Hepatocyte (in vitro differentiated cells): Measurements from ENCODE around the gene HUWE1. TPM values are rescaled to one million over a fixed set of nuclear protein-coding genes. Genes with fewer than 3 reads are reported as not detected.

Source experiments
- DNase-seq: peaks from one replicate; pipeline ENCODE4 v3.0.0-alpha.2; 2016; ENCODE audit warnings: low spot score
- H2AFZ ChIP-seq: fragments of 200-600 bp; sonication (generic); 2 replicates; pipeline ENCODE4 v1.6.0; 2016; ENCODE audit warnings: antibody characterized with exemption, mild to moderate bottlenecking
- H3K27ac ChIP-seq: fragments of 200-600 bp; sonication (generic); 2 replicates; pipeline ENCODE4 v1.5.1; 2016; ENCODE audit warnings: mild to moderate bottlenecking
- H3K27me3 ChIP-seq: fragments of 200-600 bp; sonication (generic); 2 replicates; pipeline ENCODE4 v1.6.1; 2016
- H3K36me3 ChIP-seq: fragments of 200-600 bp; sonication (generic); replicated peaks from 2 replicates; pipeline ENCODE4 v1.5.1; 2016; ENCODE audit warnings: low read depth; ENCODE audit not compliant: insufficient read depth
- H3K4me1 ChIP-seq: fragments of 200-600 bp; sonication (generic); 2 replicates; pipeline ENCODE4 v1.5.1; 2016; ENCODE audit warnings: mild to moderate bottlenecking, moderate library complexity; ENCODE audit not compliant: insufficient read depth
- H3K4me2 ChIP-seq: fragments of 200-600 bp; sonication (generic); 2 replicates; pipeline ENCODE4 v1.6.0; 2016
- H3K4me3 ChIP-seq: fragments of 200-600 bp; sonication (generic); 2 replicates; pipeline ENCODE4 v1.5.1; 2016; ENCODE audit warnings: mild to moderate bottlenecking
- H3K79me2 ChIP-seq: fragments of 200-600 bp; sonication (generic); 2 replicates; pipeline ENCODE4 v1.6.0; 2017; ENCODE audit warnings: mild to moderate bottlenecking
- H3K9me2 ChIP-seq: fragments of 200-600 bp; sonication (generic); replicated peaks from 2 replicates; pipeline ENCODE4 v1.6.0; 2017; ENCODE audit warnings: mild to moderate bottlenecking; ENCODE audit not compliant: insufficient read depth
- H3K9me3 ChIP-seq: fragments of 200-600 bp; sonication (generic); 2 replicates; pipeline ENCODE4 v1.5.1; 2016; ENCODE audit warnings: low read depth, mild to moderate bottlenecking
- H4K20me1 ChIP-seq: fragments of 200-600 bp; sonication (generic); 2 replicates; pipeline ENCODE4 v1.6.0; 2016; ENCODE audit warnings: mild to moderate bottlenecking; ENCODE audit not compliant: insufficient read depth, poor library complexity, severe bottlenecking
- EZH2 ChIP-seq: fragments of 200-600 bp; sonication (generic); IDR thresholded peaks from 2 replicates; pipeline ENCODE4 v1.6.1; 2016; ENCODE audit warnings: antibody characterized with exemption, mild to moderate bottlenecking, borderline replicate concordance
- EZH2phosphoT487 ChIP-seq: fragments of 200-600 bp; sonication (generic); IDR thresholded peaks from one replicate; pipeline ENCODE4 v1.6.1; 2018; ENCODE audit warnings: antibody characterized with exemption, mild to moderate bottlenecking, low read depth, moderate library complexity; ENCODE audit not compliant: unreplicated experiment, severe bottlenecking
- WGBS: methylation state at CpG from one replicate; pipeline ENCODE4 v1.1.6; 2016; ENCODE audit warnings: low lambda C conversion rate; ENCODE audit errors: missing lambda C conversion rate; 5-methylcytosine and 5-hydroxymethylcytosine counted together
- polyA plus RNA-seq: library from polyadenylated mRNA; unstranded; fragments of >200 nt; fragmentation: Nextera tagmentation; extraction: Ambion mirVana; gene quantifications from 2 replicates; pipeline ENCODE4 v1.2.1, GENCODE V29; 2016
- total RNA-seq: library from RNA; depleted of rRNA; stranded (reverse); fragments of >200 nt; gene quantifications from 2 replicates; pipeline ENCODE4 v1.2.3, GENCODE V29; 2014
- TF ChIP-seq, protein P1 (sequence below): fragments of 200-600 bp; sonication (generic); IDR thresholded peaks from 2 replicates; pipeline ENCODE4 v1.5.1; 2016; ENCODE audit warnings: antibody characterized with exemption, mild to moderate bottlenecking; ENCODE audit not compliant: poor library complexity

Gene HUWE1
- total and polyA plus RNA-seq, 2 experiments from 2014 or later = 39.2 to 104 TPM

DNA sequence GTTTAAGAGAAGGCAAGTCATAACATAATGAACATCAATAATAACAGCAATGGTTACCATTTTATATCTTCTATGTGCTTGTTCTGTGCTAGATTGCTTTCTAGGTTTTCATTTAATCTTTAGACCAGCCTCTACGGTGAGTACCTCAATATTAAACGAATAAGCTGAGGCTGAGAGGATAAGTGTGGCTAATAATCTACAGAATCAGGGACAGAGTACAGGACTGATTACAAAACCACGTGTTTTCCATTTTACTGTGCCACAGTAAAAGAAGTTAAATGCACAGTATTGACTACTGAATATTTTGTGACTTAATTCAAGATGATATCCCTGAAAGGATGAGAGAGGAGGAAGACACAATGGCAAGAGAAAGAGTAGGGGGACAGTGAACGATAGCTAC is 56.3 kb downstream of the HUWE1 start:
- Histone ChIP-seq H3K4me3 (no peak overlapping the region), H3K9me3 (no peaks in the 10 kb centered on the region), H2AFZ (no peak overlapping the region), H3K27ac (no peak overlapping the region), H4K20me1 (peaks cover 4% of the 10 kb centered on the region), H3K79me2 (peaks cover 1% of the 10 kb centered on the region), H3K9me2 (no peaks in the 10 kb centered on the region), H3K36me3 (no peaks in the 10 kb centered on the region), H3K4me1 (no peaks in the 10 kb centered on the region), H3K4me2 (no peak overlapping the region), H3K27me3 (no peaks in the 10 kb centered on the region)
- WGBS = 63% methylated on average over 4 of the region's 4 CpGs
- TF ChIP-seq EZH2 (no peak), EZH2phosphoT487 (no peak)
- TF ChIP-seq, protein P1, sequence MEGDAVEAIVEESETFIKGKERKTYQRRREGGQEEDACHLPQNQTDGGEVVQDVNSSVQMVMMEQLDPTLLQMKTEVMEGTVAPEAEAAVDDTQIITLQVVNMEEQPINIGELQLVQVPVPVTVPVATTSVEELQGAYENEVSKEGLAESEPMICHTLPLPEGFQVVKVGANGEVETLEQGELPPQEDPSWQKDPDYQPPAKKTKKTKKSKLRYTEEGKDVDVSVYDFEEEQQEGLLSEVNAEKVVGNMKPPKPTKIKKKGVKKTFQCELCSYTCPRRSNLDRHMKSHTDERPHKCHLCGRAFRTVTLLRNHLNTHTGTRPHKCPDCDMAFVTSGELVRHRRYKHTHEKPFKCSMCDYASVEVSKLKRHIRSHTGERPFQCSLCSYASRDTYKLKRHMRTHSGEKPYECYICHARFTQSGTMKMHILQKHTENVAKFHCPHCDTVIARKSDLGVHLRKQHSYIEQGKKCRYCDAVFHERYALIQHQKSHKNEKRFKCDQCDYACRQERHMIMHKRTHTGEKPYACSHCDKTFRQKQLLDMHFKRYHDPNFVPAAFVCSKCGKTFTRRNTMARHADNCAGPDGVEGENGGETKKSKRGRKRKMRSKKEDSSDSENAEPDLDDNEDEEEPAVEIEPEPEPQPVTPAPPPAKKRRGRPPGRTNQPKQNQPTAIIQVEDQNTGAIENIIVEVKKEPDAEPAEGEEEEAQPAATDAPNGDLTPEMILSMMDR = no peak
- DNase-seq = no peak

DNA sequence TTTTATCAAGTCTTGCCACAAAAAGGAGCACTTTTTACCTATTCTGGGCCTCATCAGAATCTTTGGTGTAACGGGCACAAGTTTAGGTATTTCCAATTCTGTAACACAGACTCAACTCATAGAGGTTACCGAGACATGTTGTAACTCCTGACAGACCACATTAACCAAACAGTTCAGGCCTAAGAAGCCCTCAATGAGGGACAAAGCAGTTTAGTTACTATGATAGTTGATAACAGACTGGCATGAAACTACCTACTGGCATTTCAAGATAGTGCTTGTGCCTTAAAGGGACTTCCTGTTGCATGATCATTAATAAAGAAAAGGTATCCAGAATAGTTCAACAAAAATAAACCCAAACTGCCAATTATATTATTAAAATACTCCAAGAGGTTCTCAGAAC is 64.1 kb downstream of the HUWE1 start:
- H3K27me3 ChIP-seq = no peaks in the 10 kb centered on the region
- TF ChIP-seq EZH2 = no peak
- no peak for TF ChIP-seq EZH2phosphoT487
- TF ChIP-seq, protein P1 = no peak
- peaks cover 3% of the 10 kb centered on the region for H3K9me3 ChIP-seq
- H3K4me3 ChIP-seq = no peak overlapping the region
- H3K27ac ChIP-seq = no peak overlapping the region
- no peak overlapping the region for H3K4me2 ChIP-seq
- peaks cover 4% of the 10 kb centered on the region for H3K79me2 ChIP-seq
- no peaks in the 10 kb centered on the region for H3K36me3 ChIP-seq
- no peak overlapping the region for H2AFZ ChIP-seq
- no peaks in the 10 kb centered on the region for H3K9me2 ChIP-seq
- WGBS = 75% methylated on average over 2 of the region's 2 CpGs
- no peak for DNase-seq
- peaks cover 8% of the 10 kb centered on the region for H4K20me1 ChIP-seq
- H3K4me1 ChIP-seq = no peaks in the 10 kb centered on the region

DNA sequence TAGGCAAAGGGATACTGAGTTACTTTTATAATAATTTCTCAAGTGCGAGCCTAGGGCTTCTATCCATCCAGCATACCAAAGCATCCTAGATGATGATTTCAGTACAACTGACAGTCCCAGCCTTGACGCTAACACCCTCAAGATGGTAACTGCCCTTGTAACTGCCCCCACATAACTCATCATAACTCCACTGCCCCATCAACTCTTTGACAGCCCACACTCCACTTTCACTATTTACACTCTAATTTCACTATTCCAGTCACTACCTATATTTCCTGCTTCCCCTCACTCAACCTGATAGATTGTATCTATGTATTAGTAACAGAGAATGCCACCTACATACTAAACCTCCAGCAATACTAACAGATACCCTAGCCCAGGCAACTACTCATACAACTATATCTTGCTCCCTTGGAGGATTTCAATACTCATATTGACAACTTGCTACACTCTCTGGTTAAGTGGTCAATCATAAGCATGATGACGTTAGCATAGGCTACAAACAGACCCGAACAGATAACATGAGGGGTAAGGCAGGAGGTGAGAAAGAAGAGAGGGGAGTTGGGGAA is 65.0 kb downstream of the HUWE1 start:
- Histone ChIP-seq H3K9me3 (peaks cover 3% of the 10 kb centered on the region), H3K4me1 (no peaks in the 10 kb centered on the region), H3K27ac (no peak overlapping the region), H3K4me2 (no peak overlapping the region), H3K9me2 (no peaks in the 10 kb centered on the region), H3K79me2 (peaks cover 4% of the 10 kb centered on the region), H4K20me1 (peaks cover 8% of the 10 kb centered on the region), H3K27me3 (no peaks in the 10 kb centered on the region), H2AFZ (no peak overlapping the region), H3K4me3 (no peak overlapping the region), H3K36me3 (no peaks in the 10 kb centered on the region)
- no peak for DNase-seq
- TF ChIP-seq EZH2phosphoT487 (no peak), EZH2 (no peak)
- TF ChIP-seq, protein P1 = no peak
- 68% methylated on average over 4 of the region's 4 CpGs for WGBS

DNA sequence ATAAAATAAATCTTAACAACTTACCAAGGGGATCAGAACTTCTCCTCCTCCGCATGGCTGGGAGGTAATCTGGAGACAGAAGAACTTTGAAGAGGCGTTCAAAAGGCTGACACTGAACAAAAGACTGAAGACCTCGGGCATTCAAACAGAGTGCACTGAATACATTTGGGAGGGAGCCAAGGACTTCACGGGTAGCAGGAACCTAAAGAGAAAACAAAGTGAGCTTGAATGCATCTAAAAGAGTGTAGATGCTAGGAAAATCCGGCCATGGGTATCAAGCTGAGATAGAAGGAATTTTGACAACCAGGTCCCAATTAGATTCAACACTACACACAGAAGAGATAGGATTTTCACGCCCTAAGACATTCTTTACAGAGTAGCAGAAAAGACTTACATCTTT is 69.6 kb downstream of the HUWE1 start:
- 78% methylated on average over 6 of the region's 6 CpGs for WGBS
- Histone ChIP-seq H3K4me1 (no peaks in the 10 kb centered on the region), H3K4me3 (no peak overlapping the region), H3K9me2 (no peaks in the 10 kb centered on the region), H3K9me3 (no peaks in the 10 kb centered on the region), H2AFZ (no peak overlapping the region), H4K20me1 (peaks cover 8% of the 10 kb centered on the region), H3K27ac (no peak overlapping the region), H3K79me2 (no peaks in the 10 kb centered on the region), H3K4me2 (no peak overlapping the region), H3K27me3 (no peaks in the 10 kb centered on the region), H3K36me3 (no peaks in the 10 kb centered on the region)
- TF ChIP-seq, protein P1 = no peak
- TF ChIP-seq EZH2phosphoT487 (no peak), EZH2 (no peak)
- DNase-seq = no peak
